B cell (primary cell): Measurements from ENCODE around the gene EMX1. TPM values are rescaled to one million over a fixed set of nuclear protein-coding genes. Genes with fewer than 3 reads are reported as not detected.

Source experiments
- ATAC-seq: fragments of 200-7000 bp; cut with Tn5 transposase; one replicate; pipeline ENCODE4 v1.10.0; 2021; ENCODE audit warnings: low read depth, mild to moderate bottlenecking, moderate number of reproducible peaks, moderate library complexity
- CTCF ChIA-PET: fragments of 350-600 bp; sonication (Branson Sonifier 250); formaldehyde crosslinking; loops from one replicate; lab custom pipeline; 2021; ENCODE audit warnings: antibody characterized with exemption, inconsistent platforms; lab: Charles Lee
- POLR2A ChIA-PET: fragments of 350-600 bp; sonication (Branson Sonifier 250); formaldehyde crosslinking; loops from one replicate; lab custom pipeline; 2021; ENCODE audit warnings: antibody characterized with exemption; lab: Charles Lee
- DNase-seq: peaks from one replicate; pipeline ENCODE4 v3.0.0; 2013
- H2AFZ ChIP-seq: 2 replicates; pipeline ENCODE4 v1.6.1; 2012; ENCODE audit warnings: mild to moderate bottlenecking, low read depth, low read length; ENCODE audit not compliant: insufficient read depth, poor library complexity, severe bottlenecking
- H3K27ac ChIP-seq, 2 donors: 1 replicate in 1 of 2; 2 replicates in 1 of 2; pipeline ENCODE4 v1.5.1; 2012 to 2013; ENCODE audit warnings: low read length in 2 of 2, mild to moderate bottlenecking in 2 of 2, moderate library complexity in 1 of 2
- H3K27me3 ChIP-seq, 4 experiments: fragments of 200-600 bp in 1 of 4; sonication (generic) in 1 of 4; replicated peaks in 1 of 4; 1 replicate in 2 of 4; 2 replicates in 2 of 4; pipeline versions ENCODE4 v1.6.1 to v1.7.0; 2013 to 2016; ENCODE audit warnings: low read length in 3 of 4, mild to moderate bottlenecking in 2 of 4, mixed read lengths in 1 of 4, moderate library complexity in 1 of 4; ENCODE audit not compliant: insufficient read depth in 4 of 4, control insufficient read depth in 3 of 4; ENCODE audit errors: control extremely low read depth in 1 of 4
- H3K36me3 ChIP-seq, 2 experiments: replicated peaks in 1 of 2; 1 replicate in 1 of 2; 2 replicates in 1 of 2; pipeline versions ENCODE4 v1.6.1 to v1.7.1; 2013; ENCODE audit warnings: low read length in 1 of 2; ENCODE audit not compliant: insufficient read depth in 2 of 2, control insufficient read depth in 1 of 2; ENCODE audit errors: control extremely low read depth in 1 of 2, extremely low read depth in 1 of 2
- H3K4me1 ChIP-seq, 2 donors: fragments of 200-600 bp in 1 of 2; sonication (generic) in 1 of 2; 1 replicate in 1 of 2; 2 replicates in 1 of 2; pipeline versions ENCODE4 v1.5.1 to v1.6.1; 2013 to 2017; ENCODE audit warnings: low read length in 2 of 2; ENCODE audit not compliant: control insufficient read depth in 2 of 2, insufficient read depth in 2 of 2
- H3K4me2 ChIP-seq: replicated peaks from 2 replicates; pipeline ENCODE3; 2012; ENCODE audit warnings: mild to moderate bottlenecking, low read depth, low read length; ENCODE audit not compliant: poor library complexity, severe bottlenecking
- H3K4me3 ChIP-seq, 5 experiments: fragments of 200-600 bp in 1 of 5; sonication (generic) in 1 of 5; 1 replicate in 3 of 5; 2 replicates in 2 of 5; pipeline versions ENCODE4 v1.5.1 to v1.7.0; 2011 to 2016; ENCODE audit warnings: low read length in 4 of 5, mild to moderate bottlenecking in 4 of 5, low read depth in 2 of 5, control low read depth in 1 of 5, moderate library complexity in 1 of 5; ENCODE audit not compliant: insufficient read depth in 1 of 5; ENCODE audit errors: control extremely low read depth in 1 of 5, extremely low read depth in 1 of 5
- H3K79me2 ChIP-seq: fragments of 200-600 bp; sonication (generic); one replicate; pipeline ENCODE4 v1.6.0; 2016; ENCODE audit warnings: low read length; ENCODE audit not compliant: control insufficient read depth, insufficient read depth
- H3K9ac ChIP-seq: fragments of 200-600 bp; sonication (generic); 2 replicates; pipeline ENCODE4 v1.6.1; 2017; ENCODE audit warnings: mild to moderate bottlenecking, low read length, moderate library complexity
- H3K9me3 ChIP-seq, 3 donors: one replicate each; pipeline versions ENCODE4 v1.6.1 to v1.7.1; 2013; ENCODE audit warnings: low read length in 2 of 3; ENCODE audit not compliant: control insufficient read depth in 2 of 3, insufficient read depth in 1 of 3; ENCODE audit errors: control extremely low read depth in 1 of 3
- H4K20me1 ChIP-seq: 2 replicates; pipeline ENCODE4 v1.6.0; 2012; ENCODE audit warnings: mild to moderate bottlenecking, low read length; ENCODE audit not compliant: insufficient read depth, control insufficient read depth, poor library complexity, severe bottlenecking
- H3K27ac Mint-ChIP-seq: one replicate; pipeline ENCODE4 v1.8.0; 2021; ENCODE audit warnings: mixed read lengths
- H3K27me3 Mint-ChIP-seq: one replicate; pipeline ENCODE4 v1.8.0; 2021; ENCODE audit warnings: mixed read lengths
- H3K4me1 Mint-ChIP-seq: one replicate; pipeline ENCODE4 v1.8.0; 2021; ENCODE audit warnings: mixed read lengths
- H3K4me3 Mint-ChIP-seq: one replicate; pipeline ENCODE4 v1.8.0; 2021; ENCODE audit warnings: mixed read lengths
- H3K9me3 Mint-ChIP-seq: one replicate; pipeline ENCODE4 v1.8.0; 2022; ENCODE audit warnings: mixed read lengths; ENCODE audit not compliant: insufficient read depth
- EZH2 ChIP-seq: IDR thresholded peaks from 2 replicates; pipeline ENCODE4 v1.6.1; 2012; ENCODE audit warnings: borderline replicate concordance, low read depth, mild to moderate bottlenecking, moderate library complexity, low read length; ENCODE audit not compliant: insufficient read depth, poor library complexity, severe bottlenecking
- WGBS: methylation state at CpG from one replicate; pipeline ENCODE4 v1.1.5; 2013; ENCODE audit warnings: missing lambda C conversion rate; ENCODE audit not compliant: insufficient coverage; 5-methylcytosine and 5-hydroxymethylcytosine counted together
- intact Hi-C: fragments of 100-400 bp; cut with micrococcal nuclease; formaldehyde crosslinking; loops from one replicate; pipeline ENCODE4 v1.10.0; 2022
- polyA plus RNA-seq: library from polyadenylated mRNA; depleted of rRNA; stranded (reverse); fragments of >200 nt; gene quantifications from 2 replicates; pipeline ENCODE4 v1.2.3, GENCODE V29; 2012
- total RNA-seq, 2 donors: library from RNA; stranded (reverse); fragments of 120-200 nt in 1 of 2; gene quantifications; 1 replicate in 1 of 2; 2 replicates in 1 of 2; pipeline versions ENCODE4 v1.2.3 to v1.2.4, GENCODE V29; 2013 to 2022
- TF ChIP-seq, protein P1 (sequence below): fragments of 200-600 bp; IDR thresholded peaks from one replicate; pipeline ENCODE4 v1.8.0; 2022; ENCODE audit warnings: antibody characterized with exemption, mild to moderate bottlenecking

The EMX1 gene
- total and polyA plus RNA-seq, 2 donors (not counting 1 experiment from before 2014, with no cell fraction given), result not detected

DNA sequence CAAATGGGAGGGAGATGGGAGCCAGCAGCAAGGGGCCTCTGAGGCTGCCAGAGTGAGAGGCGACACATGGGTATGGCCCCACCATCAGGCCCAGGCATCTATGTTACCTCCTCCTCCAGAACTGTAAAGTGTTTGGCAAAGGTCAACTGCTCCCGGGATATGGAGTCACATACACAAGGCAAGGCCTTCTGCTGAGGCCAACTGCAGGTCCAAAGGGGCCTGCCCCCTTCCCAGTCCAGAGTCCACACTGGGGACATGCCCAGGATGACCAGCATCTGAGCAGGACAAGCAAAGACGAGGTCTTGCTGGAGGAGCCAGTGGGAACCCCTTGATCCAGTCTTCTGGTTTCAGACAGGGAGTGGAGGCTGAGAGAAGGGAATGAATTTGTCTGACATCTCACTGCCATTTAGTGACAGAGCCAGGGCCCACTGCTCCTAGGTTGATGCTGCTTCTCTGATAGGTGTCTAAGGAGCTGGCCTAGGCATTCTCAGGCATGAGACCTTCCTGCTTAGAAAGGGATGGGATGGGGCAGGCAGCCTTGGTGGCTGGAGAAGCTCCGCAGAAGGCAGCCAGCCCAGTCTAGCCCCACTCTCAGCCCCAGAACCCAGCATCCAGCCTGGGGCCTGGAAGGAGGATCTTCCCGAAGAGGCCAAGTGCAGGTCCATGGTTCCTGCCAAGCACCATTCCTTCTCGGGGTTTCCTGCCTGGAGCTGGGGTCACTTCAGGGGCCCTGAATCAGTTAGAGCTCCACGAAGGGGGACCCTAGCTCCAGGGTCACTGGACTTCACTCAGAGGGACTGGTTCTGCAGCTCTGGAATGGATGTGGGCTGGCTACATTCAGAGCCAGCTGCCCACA, 26.4 kb downstream of the EMX1 start:
- Mint-ChIP-seq H3K4me3 (no peak overlapping the region), H3K27ac (no peak overlapping the region), H3K9me3 (no peaks in the 10 kb centered on the region), H3K27me3 (no peaks in the 10 kb centered on the region), H3K4me1 (no peaks in the 10 kb centered on the region)
- no peak for ATAC-seq
- no peak overlapping the region for H3K9ac ChIP-seq
- H3K4me3 ChIP-seq, result no peak overlapping the region
- POLR2A ChIA-PET, result no interaction called here
- 95% methylated on average over 6 of the region's 7 CpGs for WGBS
- H3K27me3 ChIP-seq, result no peaks in the 10 kb centered on the region
- H3K9me3 ChIP-seq, result no peaks in the 10 kb centered on the region
- no peak overlapping the region for H3K27ac ChIP-seq
- H3K4me2 ChIP-seq, result no peak overlapping the region
- CTCF ChIA-PET, result no interaction called here
- H2AFZ ChIP-seq, result no peak overlapping the region
- intact Hi-C loops, result no loop called here
- no peak for DNase-seq
- H3K4me1 ChIP-seq, result no peaks in the 10 kb centered on the region
- H3K36me3 ChIP-seq, result no peaks in the 10 kb centered on the region
- H4K20me1 ChIP-seq, result no peaks in the 10 kb centered on the region
- TF ChIP-seq, protein P1, sequence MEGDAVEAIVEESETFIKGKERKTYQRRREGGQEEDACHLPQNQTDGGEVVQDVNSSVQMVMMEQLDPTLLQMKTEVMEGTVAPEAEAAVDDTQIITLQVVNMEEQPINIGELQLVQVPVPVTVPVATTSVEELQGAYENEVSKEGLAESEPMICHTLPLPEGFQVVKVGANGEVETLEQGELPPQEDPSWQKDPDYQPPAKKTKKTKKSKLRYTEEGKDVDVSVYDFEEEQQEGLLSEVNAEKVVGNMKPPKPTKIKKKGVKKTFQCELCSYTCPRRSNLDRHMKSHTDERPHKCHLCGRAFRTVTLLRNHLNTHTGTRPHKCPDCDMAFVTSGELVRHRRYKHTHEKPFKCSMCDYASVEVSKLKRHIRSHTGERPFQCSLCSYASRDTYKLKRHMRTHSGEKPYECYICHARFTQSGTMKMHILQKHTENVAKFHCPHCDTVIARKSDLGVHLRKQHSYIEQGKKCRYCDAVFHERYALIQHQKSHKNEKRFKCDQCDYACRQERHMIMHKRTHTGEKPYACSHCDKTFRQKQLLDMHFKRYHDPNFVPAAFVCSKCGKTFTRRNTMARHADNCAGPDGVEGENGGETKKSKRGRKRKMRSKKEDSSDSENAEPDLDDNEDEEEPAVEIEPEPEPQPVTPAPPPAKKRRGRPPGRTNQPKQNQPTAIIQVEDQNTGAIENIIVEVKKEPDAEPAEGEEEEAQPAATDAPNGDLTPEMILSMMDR, result no peak
- TF ChIP-seq EZH2, result no peak
- no peaks in the 10 kb centered on the region for H3K79me2 ChIP-seq

DNA sequence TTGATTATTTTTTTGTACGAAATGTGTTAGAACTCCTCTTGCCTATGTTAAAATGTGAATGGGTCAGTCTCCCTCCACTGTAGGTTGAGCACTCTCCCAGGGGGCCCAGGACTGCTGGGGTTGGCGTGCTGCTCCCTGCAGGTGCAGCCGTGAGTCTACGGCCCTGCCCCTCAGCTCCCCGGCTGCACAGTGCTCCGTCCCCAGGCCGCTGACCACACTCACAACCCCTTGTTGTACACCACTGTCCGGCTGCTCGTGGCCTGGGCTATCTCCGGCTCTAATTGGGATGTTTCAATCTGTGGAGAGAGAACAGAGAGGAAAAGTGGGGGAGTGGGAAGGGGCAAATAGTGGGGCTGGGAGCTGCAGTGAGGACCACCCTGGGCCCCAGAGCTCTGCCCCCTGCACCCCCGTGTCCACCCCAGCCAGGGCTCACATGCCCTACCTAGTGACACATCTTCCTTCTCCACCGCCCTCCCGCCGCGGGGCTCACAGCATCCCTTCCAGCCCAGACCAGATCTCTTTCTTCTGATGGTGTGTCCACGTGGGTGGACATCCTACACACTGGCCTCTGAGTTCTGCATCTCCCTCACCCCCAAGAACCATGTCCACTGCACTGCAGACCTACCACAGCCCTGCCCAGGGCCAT, 27.6 kb downstream of the EMX1 start:
- H3K9ac ChIP-seq, result no peak overlapping the region
- no peak overlapping the region for H3K4me2 ChIP-seq
- H2AFZ ChIP-seq, result no peak overlapping the region
- no peak overlapping the region for H3K27ac Mint-ChIP-seq
- ATAC-seq, result no peak
- DNase-seq, result no peak
- CTCF ChIA-PET, result no interaction called here
- TF ChIP-seq EZH2, result no peak
- TF ChIP-seq, protein P1, result no peak
- no peaks in the 10 kb centered on the region for H3K27me3 Mint-ChIP-seq
- no peaks in the 10 kb centered on the region for H3K36me3 ChIP-seq
- H3K4me3 ChIP-seq, result no peak overlapping the region
- H3K4me3 Mint-ChIP-seq, result no peak overlapping the region
- intact Hi-C loops, result no loop called here
- H3K4me1 Mint-ChIP-seq, result no peaks in the 10 kb centered on the region
- H3K27me3 ChIP-seq, result no peaks in the 10 kb centered on the region
- 94% methylated on average over 9 of the region's 16 CpGs for WGBS
- H3K4me1 ChIP-seq, result no peaks in the 10 kb centered on the region
- no peaks in the 10 kb centered on the region for H3K79me2 ChIP-seq
- H3K27ac ChIP-seq, result no peak overlapping the region
- H3K9me3 ChIP-seq, result no peaks in the 10 kb centered on the region
- POLR2A ChIA-PET, result no interaction called here
- H3K9me3 Mint-ChIP-seq, result no peaks in the 10 kb centered on the region
- H4K20me1 ChIP-seq, result no peaks in the 10 kb centered on the region
